ENCODE data around the gene SLC30A4.

Gene SLC30A4

GRCh38 chr15:45522328-45523165 lies at the start of gene SLC30A4:
SLC30A4 (minus strand) TSS chr15:45522755; CDS start chr15:45522354, 401 bp downstream.
- H3K36me3 ChIP-seq (ENCODE audit: insufficient read depth, low read length) = no peaks in the 10 kb centered on the region
- no peaks in the 10 kb centered on the region for H4K20me1 ChIP-seq (ENCODE audit: insufficient read depth, low read length, poor library complexity, severe bottlenecking)
- H3K4me1 ChIP-seq (ENCODE audit: insufficient read depth, low read length, poor library complexity, severe bottlenecking) = peaks cover 14% of the 10 kb centered on the region
- H3K9ac ChIP-seq (ENCODE audit: low read depth, low read length, poor library complexity, severe bottlenecking) = peak within 1 kb of the TSS; percentile 71
- H2AFZ ChIP-seq (ENCODE audit: low read length) = peak within 1 kb of the TSS; percentile 97
- peak; percentile 47 for TF ChIP-seq CTCF (conservative IDR thresholded peaks at IDR 0.05; ENCODE audit: low read length)
- no peak for TF ChIP-seq EZH2phosphoT487 (IDR thresholded peaks at IDR 0.05; ENCODE audit: borderline replicate concordance)
- H3K9me3 ChIP-seq (ENCODE audit: insufficient read depth, low read depth, low read length) = no peaks in the 10 kb centered on the region
- peak within 1 kb of the TSS; percentile 83 for H3K4me3 ChIP-seq (ENCODE audit: low read length, poor library complexity, severe bottlenecking)
- H3K27me3 ChIP-seq (ENCODE audit: insufficient read depth, low read length, poor library complexity, severe bottlenecking) = no peaks in the 10 kb centered on the region
- no peaks in the 10 kb centered on the region for H3K9me2 ChIP-seq (replicated peaks; ENCODE audit: low read depth, low read length)
- H3F3A ChIP-seq (ENCODE audit: low read depth) = no peaks in the 10 kb centered on the region
- no peaks in the 10 kb centered on the region for H3K79me2 ChIP-seq (ENCODE audit: insufficient read depth, low read length)
- H3K4me2 ChIP-seq (ENCODE audit: low read depth, low read length, poor library complexity, severe bottlenecking) = peak within 1 kb of the TSS; percentile 84

- Histone ChIP-seq H3K9ac (ENCODE audit: low read depth, low read length, poor library complexity, severe bottlenecking) (no peak overlapping the region), H3K4me3 (ENCODE audit: low read length, poor library complexity, severe bottlenecking) (no peak overlapping the region), H3K9me2 (replicated peaks; ENCODE audit: low read depth, low read length) (no peaks in the 10 kb centered on the region), H3K9me3 (ENCODE audit: insufficient read depth, low read depth, low read length) (no peaks in the 10 kb centered on the region), H3K27me3 (ENCODE audit: insufficient read depth, low read length, poor library complexity, severe bottlenecking) (peaks cover 16% of the 10 kb centered on the region), H3K4me1 (ENCODE audit: insufficient read depth, low read length, poor library complexity, severe bottlenecking) (no peaks in the 10 kb centered on the region), H3F3A (ENCODE audit: low read depth) (no peaks in the 10 kb centered on the region), H3K79me2 (ENCODE audit: insufficient read depth, low read length) (no peaks in the 10 kb centered on the region), H4K20me1 (ENCODE audit: insufficient read depth, low read length, poor library complexity, severe bottlenecking) (no peaks in the 10 kb centered on the region), H3K4me2 (ENCODE audit: low read depth, low read length, poor library complexity, severe bottlenecking) (no peak overlapping the region), H2AFZ (ENCODE audit: low read length) (no peak overlapping the region), H3K36me3 (ENCODE audit: insufficient read depth, low read length) (no peaks in the 10 kb centered on the region)
- TF ChIP-seq CTCF (conservative IDR thresholded peaks at IDR 0.05; ENCODE audit: low read length) (no peak), EZH2phosphoT487 (IDR thresholded peaks at IDR 0.05; ENCODE audit: borderline replicate concordance) (no peak)
Measured at GRCh38 chr15:45555934-45556608, 33.5 kb upstream of the SLC30A4 start.

- no peaks in the 10 kb centered on the region for H3K9me2 ChIP-seq (replicated peaks; ENCODE audit: low read depth, low read length)
- H3K4me2 ChIP-seq (ENCODE audit: low read depth, low read length, poor library complexity, severe bottlenecking) = no peak overlapping the region
- no peak overlapping the region for H2AFZ ChIP-seq (ENCODE audit: low read length)
Measured at GRCh38 chr15:45551676-45552075, 29.1 kb upstream of the SLC30A4 start.

More at GRCh38 chr15:45551676-45552075, 29.1 kb upstream of the SLC30A4 start:
- Histone ChIP-seq H3K36me3 (ENCODE audit: insufficient read depth, low read length) (no peaks in the 10 kb centered on the region), H4K20me1 (ENCODE audit: insufficient read depth, low read length, poor library complexity, severe bottlenecking) (no peaks in the 10 kb centered on the region), H3K9ac (ENCODE audit: low read depth, low read length, poor library complexity, severe bottlenecking) (no peak overlapping the region), H3F3A (ENCODE audit: low read depth) (no peaks in the 10 kb centered on the region), H3K4me3 (ENCODE audit: low read length, poor library complexity, severe bottlenecking) (no peak overlapping the region), H3K9me3 (ENCODE audit: insufficient read depth, low read depth, low read length) (no peaks in the 10 kb centered on the region), H3K79me2 (ENCODE audit: insufficient read depth, low read length) (no peaks in the 10 kb centered on the region), H3K4me1 (ENCODE audit: insufficient read depth, low read length, poor library complexity, severe bottlenecking) (no peaks in the 10 kb centered on the region), H3K27me3 (ENCODE audit: insufficient read depth, low read length, poor library complexity, severe bottlenecking) (peaks cover 16% of the 10 kb centered on the region)
- no peak for TF ChIP-seq CTCF (conservative IDR thresholded peaks at IDR 0.05; ENCODE audit: low read length)
- no peak for TF ChIP-seq EZH2phosphoT487 (IDR thresholded peaks at IDR 0.05; ENCODE audit: borderline replicate concordance)

Measured in Loucy (cell line).